Endodermal cell (in vitro differentiated cells): ENCODE measurements around the gene KRT14. TPM values are rescaled to one million over a fixed set of nuclear protein-coding genes. Genes with fewer than 3 reads are reported as not detected.
"Not testable (repeated sequence)": the region's sequence is repeated elsewhere in the genome, so short reads cannot be mapped to it uniquely, and the experiment has no call there.

Source experiments
- DNase-seq: peaks from one replicate; pipeline ENCODE4 v3.0.0-alpha.2; 2017
- H3K27ac ChIP-seq: 2 replicates; pipeline ENCODE4 v1.5.1; 2013; ENCODE audit warnings: mild to moderate bottlenecking, low read depth, low read length, moderate library complexity
- H3K27me3 ChIP-seq: 2 replicates; pipeline ENCODE4 v1.6.1; 2013; ENCODE audit warnings: mild to moderate bottlenecking, low read length, moderate library complexity; ENCODE audit not compliant: insufficient read depth, control insufficient read depth, poor library complexity, severe bottlenecking
- H3K36me3 ChIP-seq: 2 replicates; pipeline ENCODE4 v1.7.0; 2013; ENCODE audit warnings: mild to moderate bottlenecking, low read length, moderate library complexity; ENCODE audit not compliant: control insufficient read depth, insufficient read depth
- H3K4me1 ChIP-seq: one replicate; pipeline ENCODE4 v1.7.0; 2013; ENCODE audit warnings: low read length; ENCODE audit not compliant: control insufficient read depth, insufficient read depth
- H3K4me3 ChIP-seq: 2 replicates; pipeline ENCODE4 v1.5.1; 2013; ENCODE audit warnings: mild to moderate bottlenecking, low read length, moderate library complexity
- H3K9ac ChIP-seq: 2 replicates; pipeline ENCODE4 v1.6.1; 2013; ENCODE audit warnings: mild to moderate bottlenecking, low read length, moderate library complexity; ENCODE audit not compliant: poor library complexity, severe bottlenecking; ENCODE audit errors: extremely low read depth
- H3K9me3 ChIP-seq: 2 replicates; pipeline ENCODE4 v1.6.1; 2013; ENCODE audit warnings: mild to moderate bottlenecking, low read length, moderate library complexity; ENCODE audit not compliant: control insufficient read depth
- H3K27ac Mint-ChIP-seq: 2 replicates; pipeline ENCODE4 v1.8.0; 2020; ENCODE audit warnings: mixed read lengths
- H3K27me3 Mint-ChIP-seq: 2 replicates; pipeline ENCODE4 v1.8.0; 2021; ENCODE audit warnings: mild to moderate bottlenecking, mixed read lengths; ENCODE audit not compliant: insufficient read depth
- H3K36me3 Mint-ChIP-seq: 2 replicates; pipeline ENCODE4 v1.8.0; 2020; ENCODE audit warnings: low read depth, mixed read lengths
- H3K4me1 Mint-ChIP-seq: 2 replicates; pipeline ENCODE4 v1.8.0; 2020; ENCODE audit warnings: mixed read lengths
- H3K4me3 Mint-ChIP-seq: 2 replicates; pipeline ENCODE4 v1.8.0; 2020; ENCODE audit warnings: mild to moderate bottlenecking, moderate library complexity, mixed read lengths
- H3K9me3 Mint-ChIP-seq: 2 replicates; pipeline ENCODE4 v1.8.0; 2020; ENCODE audit warnings: mild to moderate bottlenecking, mixed read lengths
- WGBS, 2 experiments: methylation state at CpG; one replicate each; pipeline versions ENCODE4 v1.1.5 to v1.1.7; 2013; ENCODE audit warnings: missing lambda C conversion rate in 2 of 2, mixed read lengths in 1 of 2; ENCODE audit not compliant: insufficient coverage in 1 of 2, insufficient read length in 1 of 2; 5-methylcytosine and 5-hydroxymethylcytosine counted together
- total RNA-seq, 2 donors: library from RNA; stranded (reverse); fragmentation: NEBNext Ultra II Directional in 1 of 2; extraction: Animal tissue kit (Norgen Biotek cat#: 25700) in 1 of 2; gene quantifications; 2 replicates in 1 of 2; 3 replicates in 1 of 2; pipeline ENCODE4 v1.2.1, GENCODE V29; 2021
- TF ChIP-seq, protein P1 (sequence below): fragments of 200-600 bp; sonication (generic); conservative IDR thresholded peaks from 2 replicates; pipeline ENCODE4 v1.5.0; 2021; ENCODE audit warnings: antibody characterized with exemption, mild to moderate bottlenecking

KRT14 gene
- total RNA-seq, 2 donors from 2014 or later: not detected

DNA sequence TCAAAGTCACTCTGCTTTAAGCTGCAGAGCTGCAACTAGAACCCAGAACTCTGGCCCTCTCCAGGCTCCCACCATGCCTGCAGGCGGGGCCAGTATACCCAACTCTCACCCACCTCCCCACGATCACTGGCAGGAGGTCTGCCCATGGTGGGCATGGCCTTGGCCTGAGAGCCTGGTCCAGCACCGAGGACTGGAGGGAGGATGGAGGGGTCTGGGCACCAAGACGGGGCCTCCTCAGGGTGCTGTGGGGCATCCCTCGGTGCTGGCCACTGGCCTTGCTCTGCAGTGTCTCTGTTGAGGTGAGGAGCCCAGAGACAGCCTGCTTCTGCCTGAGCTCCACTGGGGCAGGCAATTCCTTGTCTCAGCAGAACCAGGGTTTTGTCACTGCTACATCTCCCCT lies 27.4 kb upstream of the KRT14 start:
- 89% methylated on average over 5 of the region's 5 CpGs; no CpG with 5 or more reads in 1 of the 2 experiments for WGBS, 2 experiments
- Mint-ChIP-seq H3K27me3 (peaks cover 2% of the 10 kb centered on the region), H3K36me3 (no peaks in the 10 kb centered on the region), H3K9me3 (no peaks in the 10 kb centered on the region), H3K4me3 (no peak overlapping the region), H3K4me1 (peaks cover 6% of the 10 kb centered on the region), H3K27ac (no peak overlapping the region)
- no peaks in the 10 kb centered on the region for H3K27me3 ChIP-seq
- DNase-seq: peak; percentile 45
- TF ChIP-seq, protein P1, sequence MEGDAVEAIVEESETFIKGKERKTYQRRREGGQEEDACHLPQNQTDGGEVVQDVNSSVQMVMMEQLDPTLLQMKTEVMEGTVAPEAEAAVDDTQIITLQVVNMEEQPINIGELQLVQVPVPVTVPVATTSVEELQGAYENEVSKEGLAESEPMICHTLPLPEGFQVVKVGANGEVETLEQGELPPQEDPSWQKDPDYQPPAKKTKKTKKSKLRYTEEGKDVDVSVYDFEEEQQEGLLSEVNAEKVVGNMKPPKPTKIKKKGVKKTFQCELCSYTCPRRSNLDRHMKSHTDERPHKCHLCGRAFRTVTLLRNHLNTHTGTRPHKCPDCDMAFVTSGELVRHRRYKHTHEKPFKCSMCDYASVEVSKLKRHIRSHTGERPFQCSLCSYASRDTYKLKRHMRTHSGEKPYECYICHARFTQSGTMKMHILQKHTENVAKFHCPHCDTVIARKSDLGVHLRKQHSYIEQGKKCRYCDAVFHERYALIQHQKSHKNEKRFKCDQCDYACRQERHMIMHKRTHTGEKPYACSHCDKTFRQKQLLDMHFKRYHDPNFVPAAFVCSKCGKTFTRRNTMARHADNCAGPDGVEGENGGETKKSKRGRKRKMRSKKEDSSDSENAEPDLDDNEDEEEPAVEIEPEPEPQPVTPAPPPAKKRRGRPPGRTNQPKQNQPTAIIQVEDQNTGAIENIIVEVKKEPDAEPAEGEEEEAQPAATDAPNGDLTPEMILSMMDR: no peak
- H3K9me3 ChIP-seq: no peaks in the 10 kb centered on the region
- H3K27ac ChIP-seq: no peak overlapping the region
- H3K36me3 ChIP-seq: no peaks in the 10 kb centered on the region
- no peak overlapping the region for H3K9ac ChIP-seq
- no peaks in the 10 kb centered on the region for H3K4me1 ChIP-seq
- no peak overlapping the region for H3K4me3 ChIP-seq

DNA sequence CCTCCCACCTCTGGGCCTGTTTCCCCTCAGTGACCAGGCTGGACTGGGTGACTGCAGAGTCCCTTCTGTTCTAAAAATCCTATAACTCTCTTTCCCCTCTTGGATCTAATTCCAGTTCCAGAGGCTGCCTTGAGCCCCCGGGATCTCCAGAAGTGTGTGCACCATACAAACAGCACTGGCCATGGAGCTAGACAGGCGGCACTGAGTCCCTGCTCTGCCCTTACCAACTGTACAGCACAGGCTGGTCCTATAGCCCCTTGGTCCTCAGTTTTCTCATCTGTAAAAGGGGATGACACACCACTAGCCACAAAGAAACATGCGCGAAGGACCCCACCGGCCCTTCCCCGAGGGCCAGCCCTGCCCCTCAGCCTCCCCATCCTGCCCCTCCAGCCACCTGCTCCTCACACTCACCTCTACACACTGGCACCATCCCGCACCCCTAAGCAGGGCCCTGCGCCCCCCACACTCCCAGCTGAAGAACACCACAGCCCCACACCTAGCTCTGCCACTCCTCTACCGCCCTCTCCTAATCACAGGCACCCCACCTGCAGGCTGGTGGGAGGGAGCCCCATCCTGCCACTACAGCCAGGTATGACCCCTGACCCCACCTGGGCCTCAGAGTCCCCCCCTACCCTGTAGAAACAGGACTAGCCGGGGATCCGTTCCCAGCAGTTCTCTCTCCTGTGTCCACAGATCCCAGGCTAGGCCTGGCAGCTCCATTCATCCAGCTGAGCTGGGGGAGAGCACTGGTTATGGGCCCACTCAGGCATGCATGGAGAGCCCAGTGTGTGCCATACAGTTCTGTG lies 26.8 kb upstream of the KRT14 start:
- DNase-seq: peak; percentile 38
- Histone ChIP-seq H3K27ac (no peak overlapping the region), H3K4me1 (no peaks in the 10 kb centered on the region), H3K36me3 (no peaks in the 10 kb centered on the region), H3K4me3 (no peak overlapping the region), H3K9me3 (no peaks in the 10 kb centered on the region), H3K9ac (no peak overlapping the region), H3K27me3 (no peaks in the 10 kb centered on the region)
- no peaks in the 10 kb centered on the region for H3K9me3 Mint-ChIP-seq
- 83 to 87% methylated on average over 8 to 11 of the region's 11 CpGs for WGBS, 2 experiments
- no peaks in the 10 kb centered on the region for H3K36me3 Mint-ChIP-seq
- H3K4me3 Mint-ChIP-seq: no peak overlapping the region
- H3K27ac Mint-ChIP-seq: no peak overlapping the region
- TF ChIP-seq, protein P1: no peak
- peaks cover 2% of the 10 kb centered on the region for H3K27me3 Mint-ChIP-seq
- peaks cover 6% of the 10 kb centered on the region for H3K4me1 Mint-ChIP-seq

DNA sequence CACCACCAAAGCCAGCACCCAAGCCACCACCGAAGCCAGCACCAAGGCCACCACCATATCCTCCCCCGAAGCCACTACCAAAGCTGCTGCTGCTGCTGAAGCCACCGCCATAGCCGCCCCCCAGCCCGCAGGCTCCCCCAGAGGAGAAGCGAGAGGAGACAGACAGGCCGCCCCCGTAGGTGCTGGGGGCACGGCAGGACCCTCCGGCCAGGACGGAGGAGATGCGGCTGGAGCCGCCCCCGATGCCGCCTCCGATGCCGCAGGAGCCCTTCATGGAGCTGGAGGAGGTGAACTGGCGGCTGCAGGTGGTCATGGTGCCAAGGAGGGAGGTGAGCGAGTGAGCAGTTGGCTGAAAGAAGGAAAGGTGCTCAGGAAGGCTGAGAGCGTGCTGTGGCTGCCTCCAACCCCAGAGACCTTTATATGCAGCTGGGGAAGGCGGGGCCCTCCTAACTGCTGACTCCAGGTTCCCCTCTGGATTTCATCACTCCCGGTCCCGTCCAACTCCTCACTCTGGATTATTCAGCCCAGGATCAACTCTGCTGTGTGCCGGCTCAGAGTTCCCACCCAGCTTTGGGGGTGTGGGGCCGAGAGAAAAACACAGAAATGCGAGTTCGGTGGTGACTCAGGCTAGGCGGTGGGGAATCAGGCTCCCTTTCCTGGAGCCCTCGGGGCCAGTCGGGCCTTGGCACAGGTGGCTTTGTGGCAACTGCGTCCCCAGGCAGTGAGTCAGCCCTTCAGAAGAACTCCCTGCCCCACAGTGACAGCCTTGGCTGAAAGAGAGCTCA lies 25.9 kb upstream of the KRT14 start, which contains the start of gene KRT16:
TSS of gene KRT16 (minus strand) at position 392 of the 785 bp plus-strand sequence. CDS start at position 313, 79 bp downstream.
- H3K27ac ChIP-seq, H3K36me3 ChIP-seq, H3K9ac ChIP-seq, H3K9me3 ChIP-seq, H3K4me3 Mint-ChIP-seq, H3K27me3 Mint-ChIP-seq, H3K9me3 Mint-ChIP-seq, H3K36me3 Mint-ChIP-seq, H3K27me3 ChIP-seq, H3K4me1 ChIP-seq, H3K4me1 Mint-ChIP-seq, H3K4me3 ChIP-seq, H3K27ac Mint-ChIP-seq: not testable (repeated sequence)
- WGBS, 2 experiments: 71 to 87% methylated on average over 10 to 31 of the region's 31 CpGs
- DNase-seq: peak; percentile 54
